ENCODE measurements around the gene GTF2H1.
"Not testable (repeated sequence)": the region's sequence is repeated elsewhere in the genome, so short reads cannot be mapped to it uniquely, and the experiment has no call there.

The GTF2H1 gene

DNA sequence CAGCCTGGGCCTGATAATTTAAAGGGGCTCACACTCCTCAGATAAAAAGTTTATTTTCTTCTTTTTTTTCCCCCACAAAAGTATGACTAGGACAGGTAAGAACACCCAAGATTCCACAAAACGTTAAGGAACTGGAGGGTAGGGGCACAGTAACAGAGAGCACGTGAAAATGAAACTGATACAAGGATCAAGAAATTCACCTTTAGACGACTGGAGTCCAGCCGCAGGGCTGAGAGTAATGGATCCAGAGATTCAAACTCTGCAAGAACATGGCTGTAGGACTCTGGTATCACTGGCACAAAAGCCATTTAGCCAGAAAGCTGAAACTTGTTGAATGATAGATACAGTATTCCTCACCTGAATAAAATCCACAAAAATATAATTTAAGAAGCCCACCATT lies 4.8 kb upstream of the GTF2H1 start:
- DNase-seq (ENCODE audit: low read depth, low spot score), result no peak

GRCh38 chr11:18319914-18320313 lies 2.5 kb upstream of the GTF2H1 start:
- no peak for DNase-seq (ENCODE audit: low read depth, low spot score)

DNA sequence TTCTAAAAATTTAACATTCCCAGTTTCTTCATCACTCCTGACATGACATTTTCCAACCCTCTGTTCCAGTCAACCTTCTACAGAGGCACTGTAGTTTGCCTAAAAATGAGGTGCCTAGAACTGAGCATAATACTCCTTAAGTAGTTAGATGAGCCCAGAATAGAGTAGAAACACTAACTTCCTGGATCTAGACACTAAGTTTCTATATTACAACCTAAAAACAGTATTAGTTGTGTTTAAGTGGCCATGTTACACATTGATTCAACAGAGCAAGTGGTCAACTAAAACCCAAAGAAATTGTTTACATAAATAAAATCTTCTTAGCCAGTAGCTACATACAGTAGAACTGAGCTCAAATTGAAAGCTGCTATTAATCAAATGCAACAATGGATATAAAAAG lies 1.8 kb upstream of the GTF2H1 start:
- no peak for DNase-seq (ENCODE audit: low read depth, low spot score)

- DNase-seq (ENCODE audit: low read depth, low spot score), result no peak
These were observed 794 bp upstream of the GTF2H1 start for GRCh38 chr11:18321578-18321968.

DNA sequence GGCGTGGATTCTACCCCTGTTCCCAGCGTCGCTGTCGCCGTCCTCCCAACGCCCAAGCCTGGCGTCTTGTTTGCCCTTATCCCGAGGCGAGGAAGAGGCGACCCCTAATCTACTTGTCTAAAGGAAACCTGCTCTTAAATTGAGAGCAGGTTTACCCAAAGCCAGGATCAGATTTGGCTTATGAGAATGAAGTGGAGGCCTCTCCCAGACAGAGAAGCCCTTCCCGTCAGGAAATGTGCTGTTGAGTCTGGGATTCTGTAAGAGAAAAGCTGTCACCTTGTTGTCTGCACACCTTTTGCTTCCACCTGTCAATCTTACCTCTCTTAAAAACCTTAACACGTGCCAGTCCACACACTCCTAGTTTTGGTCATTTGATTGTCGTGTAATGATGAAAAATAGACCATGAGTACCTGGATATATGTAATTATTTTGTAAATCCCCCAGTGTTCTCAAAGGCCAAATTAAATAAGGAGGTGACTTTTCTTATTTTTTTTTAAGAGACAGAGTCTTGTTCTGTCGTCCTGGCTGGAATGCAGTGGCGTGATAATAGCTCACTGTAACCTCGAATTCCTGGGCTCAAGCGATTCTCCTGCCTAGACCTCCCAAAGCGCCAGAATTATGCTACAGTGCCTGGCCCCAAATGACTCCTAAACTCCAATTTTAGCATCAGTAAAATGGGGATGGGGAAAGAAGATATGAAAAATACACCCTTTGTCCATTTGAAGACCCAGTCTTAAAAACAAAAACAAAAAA lies 627 bp downstream of the GTF2H1 start:
- DNase-seq (ENCODE audit: low read depth, low spot score), result no peak

- DNase-seq (ENCODE audit: low read depth, low spot score), result not testable (repeated sequence)
These were observed 1.5 kb downstream of the GTF2H1 start for GRCh38 chr11:18323881-18324280.

GRCh38 chr11:18324381-18324780 lies 2.0 kb downstream of the GTF2H1 start:
- DNase-seq (ENCODE audit: low read depth, low spot score), result no peak

DNA sequence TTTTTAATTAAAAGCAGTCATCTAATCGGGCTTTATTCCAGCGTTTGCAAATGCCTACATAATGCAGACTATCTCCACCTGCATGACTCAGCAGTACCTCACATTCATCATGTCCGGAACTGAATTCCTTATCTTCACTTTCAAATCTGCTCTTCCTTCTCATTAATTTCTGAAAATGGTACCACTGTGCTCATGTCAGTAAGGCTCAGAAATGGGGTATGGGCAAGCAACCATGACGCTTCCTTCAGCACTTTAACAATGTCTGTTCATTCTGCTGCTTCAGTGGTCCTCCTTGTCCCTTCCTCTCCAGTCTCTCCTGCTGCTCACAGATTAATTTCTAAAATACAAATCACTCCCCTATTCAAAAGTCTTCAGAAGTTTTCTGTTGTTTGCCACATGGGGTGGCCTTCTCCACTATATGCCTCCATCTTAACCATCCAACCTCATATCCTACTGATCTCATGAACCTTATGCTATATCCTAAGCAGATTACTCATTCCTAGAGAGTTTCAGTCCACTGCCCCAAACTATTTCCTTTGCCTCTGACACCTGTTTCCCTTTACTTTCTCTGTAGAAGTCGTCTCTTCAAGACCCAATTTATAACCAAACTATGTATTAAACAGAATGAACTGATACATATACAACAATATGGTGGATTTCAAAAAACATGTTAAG lies 7.0 kb downstream of the GTF2H1 start:
- DNase-seq (ENCODE audit: low read depth, low spot score), result no peak

DNA sequence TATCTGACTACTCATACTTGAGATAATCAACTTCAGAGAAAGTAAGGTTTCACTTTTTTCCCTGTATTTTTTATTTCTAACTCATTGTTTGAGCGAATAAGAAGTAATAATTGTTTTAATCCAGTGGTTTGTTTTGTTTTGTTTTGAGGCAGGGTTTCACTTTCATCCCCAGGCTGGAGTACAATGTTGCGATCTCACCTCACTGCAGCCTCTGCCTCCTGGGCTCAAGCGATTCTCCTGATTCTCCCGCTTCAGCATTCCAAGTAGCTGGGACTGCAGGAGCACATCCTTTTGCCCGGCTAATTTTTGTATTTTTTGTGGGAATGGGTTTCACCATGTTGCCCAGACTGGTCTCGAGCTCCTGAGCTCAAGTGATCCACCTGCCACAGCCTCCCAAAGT lies 8.6 kb downstream of the GTF2H1 start:
- DNase-seq (ENCODE audit: low read depth, low spot score), result no peak

DNA sequence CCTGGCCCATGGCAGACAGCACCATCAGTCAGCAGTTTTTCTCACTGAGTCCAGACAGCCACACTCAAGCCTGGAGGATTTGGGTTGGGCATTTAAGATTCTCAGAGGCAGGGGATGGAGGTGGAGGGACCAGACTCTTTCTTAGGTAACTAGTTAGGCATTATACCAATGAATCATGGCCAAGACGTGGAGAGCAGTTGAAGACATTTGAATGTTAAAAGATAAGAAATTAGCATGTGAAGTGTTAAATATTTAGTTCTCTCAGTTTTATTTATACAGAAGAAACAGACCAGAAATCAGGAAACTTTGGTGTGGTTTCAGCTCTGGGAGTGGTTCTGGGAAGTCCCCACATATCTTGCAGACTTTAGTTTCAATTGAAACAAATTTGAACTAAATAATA lies 9.9 kb downstream of the GTF2H1 start:
- no peak for DNase-seq (ENCODE audit: low read depth, low spot score)

GRCh38 chr11:18332891-18333290 lies 10.5 kb downstream of the GTF2H1 start:
- DNase-seq (ENCODE audit: low read depth, low spot score), result no peak

DNA sequence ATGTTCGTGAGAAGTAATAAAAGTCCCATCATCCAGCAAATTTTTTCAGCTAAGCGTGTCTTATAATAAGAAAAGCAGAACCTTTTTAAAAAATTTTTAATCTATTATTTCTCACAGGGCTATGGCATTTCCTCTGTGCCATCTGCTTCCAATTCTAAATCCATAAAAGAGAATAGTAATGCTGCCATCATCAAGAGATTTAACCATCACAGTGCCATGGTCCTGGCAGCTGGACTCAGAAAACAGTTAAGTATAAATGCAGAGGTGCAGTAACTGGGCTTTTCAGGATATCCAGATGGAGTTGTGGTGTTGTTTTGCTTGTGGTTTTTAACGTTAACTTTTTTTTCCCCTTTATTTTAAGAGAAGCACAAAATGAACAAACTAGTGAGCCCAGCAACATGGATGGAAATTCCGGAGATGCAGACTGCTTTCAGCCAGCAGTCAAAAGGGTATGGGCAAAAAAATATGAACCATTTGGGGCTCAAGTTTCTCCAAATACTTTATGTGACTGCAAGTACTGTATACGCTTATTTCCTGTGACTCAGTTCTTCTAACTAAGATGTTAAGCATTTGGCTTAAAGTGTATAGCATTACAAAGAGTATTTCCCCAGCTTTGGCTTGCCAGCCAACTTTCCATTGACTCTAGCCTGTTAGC lies 25.2 kb downstream of the GTF2H1 start:
- no peak for DNase-seq (ENCODE audit: low read depth, low spot score)

DNA sequence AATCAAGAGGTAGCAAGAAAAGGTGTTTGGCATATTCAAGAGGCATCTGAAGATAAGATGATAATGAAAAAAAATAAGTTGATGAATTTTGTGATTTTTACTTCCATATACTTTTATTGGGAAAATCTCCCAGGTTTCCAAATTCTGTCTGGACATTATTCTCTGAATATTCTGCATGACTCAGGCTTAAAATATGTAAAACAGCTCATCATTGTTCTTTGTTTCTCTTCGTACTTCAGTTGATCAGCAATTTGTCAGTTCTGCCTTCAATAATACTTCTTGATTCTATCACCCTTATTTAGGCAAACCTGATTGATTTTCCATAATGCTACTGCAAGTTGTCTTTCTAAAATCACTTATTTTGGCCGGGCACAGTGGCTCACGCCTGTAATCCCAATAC lies 30.2 kb downstream of the GTF2H1 start:
- DNase-seq (ENCODE audit: low read depth, low spot score), result no peak

- DNase-seq (ENCODE audit: low read depth, low spot score), result no peak
These were observed 36.3 kb downstream of the GTF2H1 start for GRCh38 chr11:18358646-18359045.

GRCh38 chr11:18361154-18361553 lies 38.8 kb downstream of the GTF2H1 start:
- DNase-seq (ENCODE audit: low read depth, low spot score), result no peak

DNA sequence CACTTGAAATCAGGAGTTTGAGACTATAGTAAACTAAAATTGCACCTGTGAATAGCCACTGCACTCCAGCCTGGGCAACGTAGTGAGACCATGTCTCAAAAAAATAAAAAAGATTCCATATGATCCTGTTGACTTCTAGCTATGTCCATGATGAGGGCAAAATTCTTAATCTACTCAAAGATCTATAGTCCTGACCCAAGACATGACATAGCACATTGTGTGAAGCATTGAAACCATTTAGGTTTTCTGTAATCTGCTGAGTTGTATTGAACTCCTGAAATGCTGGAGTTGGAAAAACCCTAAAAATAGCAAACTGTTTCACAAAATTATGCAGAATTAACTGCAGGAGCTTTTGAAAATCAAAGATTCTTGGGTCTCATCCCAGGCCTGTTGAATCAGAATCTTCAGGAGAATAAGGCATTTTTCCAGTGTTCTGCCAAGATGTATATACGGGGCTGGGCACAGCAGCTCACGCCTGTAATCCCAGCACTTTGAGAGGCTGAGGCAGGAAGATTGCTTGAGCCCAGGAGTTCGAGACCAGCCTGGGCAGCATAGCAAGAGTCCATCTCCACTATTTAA lies 42.2 kb downstream of the GTF2H1 start:
- DNase-seq (ENCODE audit: low read depth, low spot score), result no peak

GRCh38 chr11:18365741-18366140 lies 43.4 kb downstream of the GTF2H1 start:
- no peak for DNase-seq (ENCODE audit: low read depth, low spot score)

DNA sequence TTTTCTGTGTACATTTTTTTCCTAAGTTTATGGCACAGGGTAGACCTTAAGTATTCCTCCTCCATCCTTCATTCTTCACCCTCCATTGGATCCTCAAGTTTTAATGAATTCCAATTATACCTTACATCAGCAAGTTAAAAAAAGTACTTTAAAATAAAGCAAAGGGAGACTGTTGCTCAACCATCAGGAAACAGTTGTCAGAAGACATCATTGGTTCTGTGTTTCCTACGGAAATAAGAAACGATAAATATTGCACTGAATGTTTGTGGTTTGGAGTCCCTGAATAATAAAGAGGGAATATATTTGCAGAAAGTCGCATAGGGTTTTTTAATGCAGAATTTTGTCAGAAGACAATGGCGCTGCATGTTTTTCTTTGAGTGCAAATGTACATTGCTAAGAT lies 43.9 kb downstream of the GTF2H1 start:
- DNase-seq (ENCODE audit: low read depth, low spot score), result no peak

GRCh38 chr11:18367431-18367830 lies 45.1 kb downstream of the GTF2H1 start:
- DNase-seq (ENCODE audit: low read depth, low spot score), result no peak

GRCh38 chr11:18368221-18368620 lies 45.9 kb downstream of the GTF2H1 start:
- no peak for DNase-seq (ENCODE audit: low read depth, low spot score)

- DNase-seq (ENCODE audit: low read depth, low spot score), result no peak
These were observed 47.0 kb downstream of the GTF2H1 start for GRCh38 chr11:18369398-18369797.

GRCh38 chr11:18371279-18371678 lies 48.9 kb downstream of the GTF2H1 start:
- DNase-seq (ENCODE audit: low read depth, low spot score), result no peak

- DNase-seq (ENCODE audit: low read depth, low spot score), result no peak
These were observed 49.8 kb downstream of the GTF2H1 start for GRCh38 chr11:18372201-18372600.
